Fibroblast of lung (primary cell): ENCODE measurements around the gene ERLIN1.

Source experiments
- EZH2 ChIP-seq: IDR thresholded peaks from 2 replicates; pipeline ENCODE4 v1.5.1; 2012; ENCODE audit warnings: low read length, control low read depth, mild to moderate bottlenecking; ENCODE audit errors: missing control alignments
- TF ChIP-seq, protein P1 (sequence below), 2 donors: IDR thresholded peaks in 1 of 2; conservative IDR thresholded peaks in 1 of 2; 1 replicate in 1 of 2; 2 replicates in 1 of 2; pipeline ENCODE4 v1.5.1; 2011 to 2012; ENCODE audit warnings: low read length in 2 of 2, control low read depth in 1 of 2, inconsistent platforms in 1 of 2, low read depth in 1 of 2, mild to moderate bottlenecking in 1 of 2

DNA sequence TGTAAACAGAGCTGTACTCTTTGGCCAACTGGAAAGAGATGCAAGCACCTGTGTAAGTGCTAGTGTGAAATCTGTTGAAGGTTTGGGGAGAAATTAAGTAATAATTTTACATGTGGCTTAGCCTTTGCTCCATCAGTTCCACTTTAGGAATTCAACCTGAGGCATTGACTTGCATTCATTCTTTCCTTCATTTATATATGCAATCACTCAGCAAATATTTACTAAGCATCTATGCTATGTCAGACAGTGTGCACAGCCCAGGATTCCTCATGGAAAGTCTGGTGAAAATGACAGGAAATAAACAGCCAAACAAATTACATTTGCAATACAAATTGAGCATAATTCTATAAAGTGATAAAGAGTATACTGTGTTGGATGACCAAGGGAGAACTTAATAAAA, 50.3 kb downstream of the ERLIN1 start:
- TF ChIP-seq, protein P1, sequence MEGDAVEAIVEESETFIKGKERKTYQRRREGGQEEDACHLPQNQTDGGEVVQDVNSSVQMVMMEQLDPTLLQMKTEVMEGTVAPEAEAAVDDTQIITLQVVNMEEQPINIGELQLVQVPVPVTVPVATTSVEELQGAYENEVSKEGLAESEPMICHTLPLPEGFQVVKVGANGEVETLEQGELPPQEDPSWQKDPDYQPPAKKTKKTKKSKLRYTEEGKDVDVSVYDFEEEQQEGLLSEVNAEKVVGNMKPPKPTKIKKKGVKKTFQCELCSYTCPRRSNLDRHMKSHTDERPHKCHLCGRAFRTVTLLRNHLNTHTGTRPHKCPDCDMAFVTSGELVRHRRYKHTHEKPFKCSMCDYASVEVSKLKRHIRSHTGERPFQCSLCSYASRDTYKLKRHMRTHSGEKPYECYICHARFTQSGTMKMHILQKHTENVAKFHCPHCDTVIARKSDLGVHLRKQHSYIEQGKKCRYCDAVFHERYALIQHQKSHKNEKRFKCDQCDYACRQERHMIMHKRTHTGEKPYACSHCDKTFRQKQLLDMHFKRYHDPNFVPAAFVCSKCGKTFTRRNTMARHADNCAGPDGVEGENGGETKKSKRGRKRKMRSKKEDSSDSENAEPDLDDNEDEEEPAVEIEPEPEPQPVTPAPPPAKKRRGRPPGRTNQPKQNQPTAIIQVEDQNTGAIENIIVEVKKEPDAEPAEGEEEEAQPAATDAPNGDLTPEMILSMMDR (conservative IDR thresholded peaks at IDR 0.05 in 1 of 2, IDR thresholded peaks at IDR 0.05 in 1 of 2; ENCODE audit: low read depth in 1 of 2, low read length in 2 of 2): no peak
- TF ChIP-seq EZH2: no peak
